Upper lobe of right lung (tissue), 1 donor: Measurements from ENCODE around the gene PEPD. TPM values are rescaled to one million over a fixed set of nuclear protein-coding genes. Genes with fewer than 3 reads are reported as not detected.

Experiments
- ATAC-seq: fragments of 200-7000 bp; cut with Tn5 transposase; one replicate; pipeline ENCODE4 v1.9.1; 2020; ENCODE audit warnings: mild to moderate bottlenecking, moderate library complexity
- DNase-seq: peaks from one replicate; pipeline ENCODE4 v3.0.0-alpha.2; 2020
- H3K27ac ChIP-seq: fragments of 200-600 bp; one replicate; pipeline ENCODE4 v1.8.0; 2022
- H3K27me3 ChIP-seq: fragments of 200-600 bp; one replicate; pipeline ENCODE4 v1.8.0; 2022; ENCODE audit warnings: mild to moderate bottlenecking
- H3K36me3 ChIP-seq: fragments of 200-600 bp; one replicate; pipeline ENCODE4 v1.8.0; 2022
- H3K4me1 ChIP-seq: fragments of 200-600 bp; one replicate; pipeline ENCODE4 v1.8.0; 2022
- H3K4me3 ChIP-seq: fragments of 200-600 bp; one replicate; pipeline ENCODE4 v1.8.0; 2022; ENCODE audit warnings: mild to moderate bottlenecking
- H3K9me3 ChIP-seq: fragments of 200-600 bp; one replicate; pipeline ENCODE4 v1.8.0; 2022
- intact Hi-C: fragments of 100-400 bp; cut with DNase I; formaldehyde crosslinking; loops from one replicate; pipeline ENCODE4 v1.11.0; 2022
- total RNA-seq: library from RNA; stranded (reverse); fragmentation: NEBNext Ultra II Directional; extraction: Animal tissue kit (Norgen Biotek cat#: 25700); gene quantifications from one replicate; pipeline ENCODE4 v1.2.1, GENCODE V29; 2021
- TF ChIP-seq, protein P1 (sequence below): fragments of 200-600 bp; IDR thresholded peaks from one replicate; pipeline ENCODE4 v1.8.0; 2022; ENCODE audit warnings: antibody characterized with exemption
- donor health status: DM: no; HTN: yes; CAD: no; lungs with severe emphysema.

Gene PEPD
- total RNA-seq, 1 donor from 2014 or later: 78.4 TPM

DNA sequence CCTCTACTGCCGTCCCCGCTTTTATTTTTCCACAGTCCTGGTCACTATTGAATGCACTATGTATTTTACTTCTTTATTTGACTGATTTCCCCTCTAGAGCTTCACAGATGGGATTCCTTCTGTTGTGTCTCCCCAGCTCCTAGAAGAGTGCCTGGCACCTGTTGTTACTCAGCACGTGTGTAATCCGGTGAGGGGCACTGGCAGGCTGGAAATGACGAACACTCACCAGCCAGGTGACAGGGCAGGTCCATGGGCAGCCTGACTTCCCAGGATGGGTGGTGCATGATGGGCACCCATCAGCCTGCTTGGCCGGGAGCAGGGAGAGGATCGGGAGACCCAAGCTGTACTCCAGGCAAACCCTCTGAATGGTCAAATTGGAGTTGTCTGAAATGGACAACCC is 80.9 kb downstream of the PEPD start:
- TF ChIP-seq, protein P1, sequence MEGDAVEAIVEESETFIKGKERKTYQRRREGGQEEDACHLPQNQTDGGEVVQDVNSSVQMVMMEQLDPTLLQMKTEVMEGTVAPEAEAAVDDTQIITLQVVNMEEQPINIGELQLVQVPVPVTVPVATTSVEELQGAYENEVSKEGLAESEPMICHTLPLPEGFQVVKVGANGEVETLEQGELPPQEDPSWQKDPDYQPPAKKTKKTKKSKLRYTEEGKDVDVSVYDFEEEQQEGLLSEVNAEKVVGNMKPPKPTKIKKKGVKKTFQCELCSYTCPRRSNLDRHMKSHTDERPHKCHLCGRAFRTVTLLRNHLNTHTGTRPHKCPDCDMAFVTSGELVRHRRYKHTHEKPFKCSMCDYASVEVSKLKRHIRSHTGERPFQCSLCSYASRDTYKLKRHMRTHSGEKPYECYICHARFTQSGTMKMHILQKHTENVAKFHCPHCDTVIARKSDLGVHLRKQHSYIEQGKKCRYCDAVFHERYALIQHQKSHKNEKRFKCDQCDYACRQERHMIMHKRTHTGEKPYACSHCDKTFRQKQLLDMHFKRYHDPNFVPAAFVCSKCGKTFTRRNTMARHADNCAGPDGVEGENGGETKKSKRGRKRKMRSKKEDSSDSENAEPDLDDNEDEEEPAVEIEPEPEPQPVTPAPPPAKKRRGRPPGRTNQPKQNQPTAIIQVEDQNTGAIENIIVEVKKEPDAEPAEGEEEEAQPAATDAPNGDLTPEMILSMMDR: no peak
- intact Hi-C loops: no loop called here
- no peaks in the 10 kb centered on the region for H3K36me3 ChIP-seq
- peak; percentile 33 for DNase-seq
- H3K4me3 ChIP-seq: no peak overlapping the region
- H3K9me3 ChIP-seq: no peaks in the 10 kb centered on the region
- H3K27me3 ChIP-seq: no peaks in the 10 kb centered on the region
- no peak for ATAC-seq
- no peak overlapping the region for H3K27ac ChIP-seq
- H3K4me1 ChIP-seq: no peaks in the 10 kb centered on the region

DNA sequence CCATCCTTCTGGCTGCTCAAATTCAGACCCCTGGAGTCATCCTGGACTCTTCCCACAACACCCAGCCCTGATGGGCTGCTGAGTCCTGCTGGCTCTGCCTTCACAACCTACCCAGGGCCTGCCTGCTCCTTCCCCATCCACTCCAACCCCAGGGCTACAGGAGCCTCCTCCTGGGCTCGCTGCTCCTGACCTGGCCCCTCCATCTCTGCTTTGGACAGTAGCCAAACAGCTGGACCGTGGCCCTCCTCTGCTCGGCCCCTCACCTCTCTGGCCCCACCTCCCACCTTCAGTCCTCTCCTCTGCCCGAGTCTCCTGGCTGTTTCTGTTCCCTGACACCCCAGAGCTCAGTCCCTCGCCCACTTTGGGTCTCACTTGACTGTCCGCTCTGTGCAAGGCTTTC is 81.3 kb downstream of the PEPD start:
- no peaks in the 10 kb centered on the region for H3K4me1 ChIP-seq
- ATAC-seq: no peak
- intact Hi-C loops: no loop called here

DNA sequence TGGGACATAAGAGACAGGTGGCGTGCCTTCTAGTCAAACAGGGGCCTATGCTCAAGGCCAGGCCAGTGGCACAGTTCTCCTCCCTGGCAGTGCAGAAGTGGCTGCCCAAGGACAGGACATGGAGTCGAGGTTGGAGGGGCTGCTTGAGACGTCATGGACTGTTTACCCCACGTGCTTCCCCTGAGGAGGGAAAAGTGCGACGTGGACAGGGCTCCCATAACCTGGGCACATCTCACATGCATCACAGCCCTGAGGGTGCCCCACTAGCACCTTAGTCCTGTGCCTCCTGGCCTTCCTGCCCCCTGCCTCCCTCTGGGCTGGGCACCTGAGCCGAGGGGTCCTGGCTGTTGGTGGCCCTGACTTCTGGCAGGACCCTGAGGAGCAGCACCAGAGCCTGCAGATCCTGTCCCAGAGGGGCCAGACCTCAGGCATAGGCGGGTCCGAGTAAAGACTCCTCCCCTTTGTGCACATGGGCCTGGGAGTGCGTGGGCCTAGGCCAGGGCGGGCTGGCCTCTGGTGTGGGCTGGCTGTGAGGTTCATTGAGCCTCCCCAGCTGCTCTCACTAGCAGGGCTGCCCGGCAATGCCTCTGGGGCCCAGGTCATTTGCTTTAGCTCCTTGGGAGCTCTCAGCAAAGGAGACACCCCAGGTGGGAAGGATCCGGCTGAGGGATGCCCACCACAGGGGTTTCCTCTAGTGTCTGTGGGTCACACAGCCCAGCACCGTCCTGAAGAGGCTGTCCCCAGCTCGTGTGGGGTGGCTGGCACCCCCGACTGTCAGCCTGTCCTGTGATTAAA is 82.4 kb downstream of the PEPD start:
- H3K27ac ChIP-seq: no peak overlapping the region
- DNase-seq (peak; percentile 52), ATAC-seq (no peak)
- no peaks in the 10 kb centered on the region for H3K36me3 ChIP-seq
- H3K4me1 ChIP-seq: no peaks in the 10 kb centered on the region
- H3K27me3 ChIP-seq: no peaks in the 10 kb centered on the region
- TF ChIP-seq, protein P1: no peak
- H3K4me3 ChIP-seq: no peak overlapping the region
- intact Hi-C loops: no loop called here
- H3K9me3 ChIP-seq: no peaks in the 10 kb centered on the region

More for the DNA sequence above, 81.3 kb downstream of the PEPD start:
- TF ChIP-seq, protein P1: no peak
- H3K36me3 ChIP-seq: no peaks in the 10 kb centered on the region
- H3K27ac ChIP-seq: no peak overlapping the region
- H3K4me3 ChIP-seq: no peak overlapping the region
- peak; percentile 44 for DNase-seq
- H3K9me3 ChIP-seq: no peaks in the 10 kb centered on the region
- H3K27me3 ChIP-seq: no peaks in the 10 kb centered on the region

DNA sequence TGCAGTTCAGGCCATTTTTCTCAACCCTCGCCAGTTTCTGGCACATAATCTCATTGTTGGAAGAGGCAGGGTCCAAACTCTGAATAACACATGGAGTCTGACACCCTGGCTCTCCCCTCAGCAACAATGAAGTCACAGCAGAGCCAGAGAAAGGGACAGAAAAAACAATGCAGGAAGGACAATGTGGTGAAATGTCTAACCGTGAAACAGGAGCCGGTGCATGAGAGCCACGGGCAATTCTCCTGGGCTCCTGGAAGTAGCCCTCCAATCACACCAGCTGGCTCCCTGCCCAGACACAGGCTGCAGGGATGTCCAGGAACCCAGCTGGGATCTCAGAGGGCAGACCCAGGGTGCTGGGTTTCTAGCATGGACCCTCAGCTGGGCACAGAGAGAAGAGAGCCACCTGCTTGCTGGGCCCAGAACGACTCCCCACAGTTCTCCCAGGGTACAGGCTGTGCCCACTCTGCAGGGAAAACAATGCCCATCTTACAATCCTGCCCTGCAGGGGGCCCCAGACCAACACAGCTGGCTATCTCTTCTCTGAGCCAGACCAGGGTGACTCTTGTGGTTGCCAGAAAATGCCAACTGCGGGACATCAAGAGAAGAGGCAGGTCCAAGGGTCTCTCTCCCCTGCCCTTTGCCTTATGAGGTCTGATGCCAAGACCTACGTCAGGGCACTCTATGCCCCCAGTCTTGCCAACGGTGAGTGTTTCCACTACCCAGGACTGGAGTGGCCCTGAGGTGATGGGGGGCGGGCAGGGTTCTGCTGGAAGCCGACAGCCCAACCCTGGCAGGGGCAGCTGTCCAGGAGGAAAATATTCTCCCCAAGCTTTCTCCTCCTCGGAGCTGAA is 83.5 kb downstream of the PEPD start:
- no peaks in the 10 kb centered on the region for H3K36me3 ChIP-seq
- no peak overlapping the region for H3K27ac ChIP-seq
- intact Hi-C loops: no loop called here
- H3K4me3 ChIP-seq: no peak overlapping the region
- DNase-seq (peak; percentile 47), ATAC-seq (no peak)
- TF ChIP-seq, protein P1: no peak
- H3K4me1 ChIP-seq: no peaks in the 10 kb centered on the region
- H3K9me3 ChIP-seq: no peaks in the 10 kb centered on the region
- no peaks in the 10 kb centered on the region for H3K27me3 ChIP-seq

DNA sequence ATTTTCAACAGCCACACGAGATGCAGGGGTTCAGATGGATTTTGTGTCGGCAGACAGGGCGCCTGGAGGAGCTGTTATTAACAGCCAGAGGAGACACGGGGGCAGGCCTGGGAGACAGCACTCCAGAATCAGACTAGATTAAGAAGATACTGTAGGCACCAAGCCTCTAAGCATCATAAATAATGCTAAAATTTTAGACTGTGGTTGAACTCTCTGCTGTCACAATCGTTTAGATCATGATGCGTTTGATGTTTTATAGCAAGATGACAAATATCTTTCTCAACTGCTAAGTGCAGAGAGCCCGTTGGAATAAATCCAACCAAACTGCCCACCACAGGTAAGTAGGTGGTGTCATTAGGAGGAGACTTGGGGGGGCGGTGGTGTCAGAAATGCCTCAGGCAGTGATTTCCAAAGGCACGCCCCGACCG is 84.2 kb downstream of the PEPD start:
- TF ChIP-seq, protein P1: no peak
- Histone ChIP-seq H3K4me3 (no peak overlapping the region), H3K36me3 (no peaks in the 10 kb centered on the region), H3K4me1 (no peaks in the 10 kb centered on the region), H3K9me3 (no peaks in the 10 kb centered on the region), H3K27ac (no peak overlapping the region), H3K27me3 (no peaks in the 10 kb centered on the region)
- DNase-seq (peak; percentile 27), ATAC-seq (no peak)
- intact Hi-C loops: no loop called here
